Activated T-cell treated with anti-CD3 and anti-CD28 coated beads, Interleukin-2, amount 50 U/mL, for 1 hour (primary cell): ENCODE measurements around the gene OTUD7B.
"Not testable (repeated sequence)": the region's sequence is repeated elsewhere in the genome, so short reads cannot be mapped to it uniquely, and the experiment has no call there.

ENCODE experiments used
- DNase-seq: peaks from one replicate; pipeline ENCODE4 v3.0.0-alpha.2; 2020

Gene OTUD7B

DNA sequence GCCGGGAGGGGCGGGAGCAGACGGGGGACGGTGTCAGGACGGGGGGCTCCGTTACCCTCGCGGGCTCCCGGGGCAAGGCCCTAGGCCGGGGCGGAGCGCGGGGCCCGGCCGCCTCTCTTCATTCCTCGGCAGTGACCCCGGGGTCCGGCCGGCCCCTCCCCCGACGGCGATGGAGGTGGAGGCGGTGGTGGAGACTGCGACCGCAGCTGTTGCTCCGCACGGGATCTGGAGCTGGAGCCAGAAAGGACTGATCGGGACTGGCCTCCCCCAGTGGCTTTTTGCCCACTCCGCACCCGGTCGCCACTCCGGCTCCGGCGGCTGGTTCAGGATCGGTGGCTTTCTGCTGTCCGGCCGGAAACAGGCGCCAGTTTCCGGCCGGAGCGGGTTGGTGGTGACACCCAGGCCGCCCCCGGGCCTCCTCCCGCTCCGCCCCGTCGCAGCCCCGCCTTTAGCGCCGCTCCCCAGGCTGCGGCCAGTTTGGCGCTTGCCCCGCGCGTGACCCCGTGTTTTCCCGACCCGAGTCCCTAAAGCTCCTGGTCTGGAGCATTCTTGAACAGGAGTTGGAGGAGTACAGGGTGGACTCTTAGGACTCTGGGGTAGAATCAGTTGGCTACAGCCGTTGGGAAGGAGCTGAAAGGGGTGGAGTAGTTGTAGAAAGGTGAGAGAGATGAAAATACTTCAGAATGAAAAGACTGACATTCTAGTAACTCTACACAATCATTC is at the start of gene OTUD7B:
OTUD7B (minus strand) TSS at position 334 of the 723 bp plus-strand sequence. CDS start 33,216 bp downstream, outside the sequence.
- peak; percentile 77 for DNase-seq

DNA sequence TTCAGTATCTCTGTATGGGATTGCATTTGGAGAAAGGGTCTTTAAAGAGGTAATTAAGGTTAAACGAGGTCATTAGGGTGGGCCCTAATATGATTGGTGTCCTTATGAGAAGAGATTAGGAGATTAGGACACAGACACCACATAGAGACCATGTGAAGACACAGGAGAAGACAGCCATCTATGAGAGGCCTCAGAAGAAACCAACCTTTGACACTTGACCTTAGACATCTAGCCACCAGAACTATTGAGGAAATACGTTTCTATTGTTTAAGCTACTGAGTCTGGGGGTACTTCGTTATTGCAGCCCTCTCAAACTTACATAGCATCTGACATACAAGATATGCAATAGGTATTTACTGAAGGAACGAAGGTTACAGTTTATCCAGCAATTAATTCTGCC is 49.7 kb upstream of the OTUD7B start:
- DNase-seq = no peak

DNA sequence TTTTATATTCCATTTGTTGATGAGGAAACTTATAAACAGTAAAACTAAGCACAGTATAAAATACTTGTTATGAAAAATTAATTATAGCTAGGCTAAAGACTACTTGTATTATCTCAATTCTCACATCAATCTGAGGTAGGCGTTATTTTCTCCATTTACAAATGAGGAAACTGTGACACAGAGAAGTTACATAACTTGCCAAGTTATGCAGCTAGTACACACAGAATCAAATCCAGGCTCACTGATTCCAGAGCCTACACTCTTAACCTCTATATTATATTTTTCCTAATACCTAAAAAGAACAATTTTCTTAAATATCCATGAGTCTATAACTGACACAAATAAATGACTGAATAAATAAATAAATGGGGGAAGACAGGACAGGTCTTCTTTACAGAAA is 45.9 kb upstream of the OTUD7B start:
- DNase-seq = no peak

DNA sequence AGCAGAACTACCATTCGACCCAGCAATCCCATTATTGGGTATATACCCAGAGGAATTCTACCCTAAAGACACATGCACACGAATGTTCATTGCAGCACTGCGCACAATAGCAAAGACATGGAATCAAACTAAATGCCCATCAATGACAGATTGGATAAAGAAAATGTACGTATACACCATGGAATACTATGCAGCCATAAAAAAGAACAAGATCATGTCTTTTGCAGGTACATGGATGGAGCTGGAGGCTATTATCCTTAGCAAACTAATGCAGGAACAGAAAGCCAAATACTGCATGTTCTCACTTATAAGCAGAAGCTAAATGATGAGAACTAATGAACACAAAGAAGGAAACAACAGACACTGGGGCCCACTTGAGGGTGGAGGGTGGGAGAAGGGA is 45.0 kb upstream of the OTUD7B start:
- not testable (repeated sequence) for DNase-seq

DNA sequence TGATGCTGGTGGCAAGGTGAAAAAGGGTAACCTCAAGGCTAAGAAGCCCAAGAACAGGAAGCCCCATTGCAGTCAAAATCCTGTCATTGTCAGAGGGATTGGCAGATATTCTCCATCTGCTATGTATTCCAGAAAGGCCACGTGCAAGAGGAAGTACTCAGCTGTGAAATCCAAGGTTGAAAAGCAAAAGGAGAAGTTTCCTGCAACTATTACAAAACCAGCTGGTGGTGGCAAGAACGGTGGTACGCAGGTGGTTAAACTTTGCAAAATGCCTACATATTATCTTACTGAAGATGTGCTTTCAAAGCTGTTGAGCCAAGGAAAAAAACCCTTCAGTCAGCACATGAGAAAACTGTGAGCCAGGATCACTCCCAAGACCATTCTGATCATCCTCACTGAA is 43.4 kb upstream of the OTUD7B start:
- DNase-seq = no peak

DNA sequence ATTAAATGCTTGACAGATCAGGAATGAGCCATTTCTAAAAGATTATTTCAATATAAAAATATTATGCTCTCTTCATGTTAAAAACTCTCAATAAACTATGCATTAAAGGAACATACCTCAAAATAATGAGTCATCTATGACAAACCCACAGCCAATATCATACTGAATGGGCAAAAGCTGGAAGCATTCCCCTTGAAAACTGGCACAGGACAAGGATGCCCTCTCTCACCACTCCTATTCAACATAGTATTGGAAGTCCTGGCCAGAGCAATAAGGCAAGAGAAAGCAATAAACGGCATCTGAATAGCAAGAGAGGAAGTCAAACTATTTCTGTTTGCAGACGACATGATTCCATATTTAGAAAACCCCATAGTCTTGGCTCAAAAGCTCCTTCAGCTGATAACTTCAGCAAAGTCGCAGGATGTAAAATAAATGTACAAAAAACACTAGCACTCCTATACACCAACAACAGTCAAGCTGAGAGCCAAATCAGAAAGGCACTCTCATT is 41.4 kb upstream of the OTUD7B start:
- not testable (repeated sequence) for DNase-seq

DNA sequence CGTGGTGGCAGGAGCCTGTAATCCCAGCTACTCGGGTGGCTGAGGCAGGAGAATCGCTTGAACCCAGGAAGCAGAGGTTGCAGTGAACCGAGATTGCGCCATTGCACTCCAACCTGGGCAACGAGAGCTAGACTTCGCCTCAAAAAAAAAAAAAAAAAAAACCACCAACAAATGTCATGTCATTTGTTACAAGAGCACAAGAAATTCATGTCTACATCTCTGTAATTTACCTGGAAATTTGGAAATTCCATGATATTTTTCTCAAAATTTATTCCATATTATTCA is 40.5 kb upstream of the OTUD7B start:
- DNase-seq = no peak

DNA sequence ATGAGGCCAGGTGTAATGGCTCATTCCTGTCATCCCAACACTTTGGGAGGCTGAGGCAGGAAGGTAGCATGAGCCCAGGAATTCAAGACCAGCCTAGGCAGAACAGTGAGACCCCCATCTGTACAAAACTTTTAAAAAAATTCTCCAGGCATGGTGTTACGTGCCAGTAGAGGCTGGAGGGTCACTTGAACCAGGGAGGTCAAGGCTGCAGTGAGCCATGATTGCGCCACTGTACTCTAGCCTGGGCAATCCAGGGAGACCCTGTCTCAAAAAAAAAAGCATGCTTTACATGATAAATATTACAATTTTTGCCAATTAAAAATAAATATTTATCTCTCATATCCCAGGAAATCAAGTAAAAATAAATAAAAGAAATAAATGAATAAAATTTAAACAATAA is 39.4 kb upstream of the OTUD7B start:
- no peak for DNase-seq

DNA sequence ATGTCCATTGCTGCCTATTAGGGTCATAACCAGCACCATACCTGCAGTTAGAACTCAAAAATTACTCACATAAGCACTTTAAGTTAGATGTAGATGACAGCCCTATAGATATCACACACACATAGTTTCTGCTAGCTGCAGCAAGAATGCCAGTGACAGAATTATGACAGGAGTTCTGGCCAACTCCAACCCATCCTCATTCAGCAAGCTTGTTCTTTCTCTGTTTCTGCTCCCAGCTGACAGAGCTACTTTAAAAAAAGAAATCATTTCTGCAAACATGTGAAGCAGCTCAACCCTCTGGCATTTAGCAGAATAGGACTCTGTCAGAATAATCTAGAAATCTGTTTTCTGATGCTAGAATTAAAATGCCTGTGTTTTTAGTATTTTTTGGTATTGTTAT is 23.8 kb upstream of the OTUD7B start:
- no peak for DNase-seq

DNA sequence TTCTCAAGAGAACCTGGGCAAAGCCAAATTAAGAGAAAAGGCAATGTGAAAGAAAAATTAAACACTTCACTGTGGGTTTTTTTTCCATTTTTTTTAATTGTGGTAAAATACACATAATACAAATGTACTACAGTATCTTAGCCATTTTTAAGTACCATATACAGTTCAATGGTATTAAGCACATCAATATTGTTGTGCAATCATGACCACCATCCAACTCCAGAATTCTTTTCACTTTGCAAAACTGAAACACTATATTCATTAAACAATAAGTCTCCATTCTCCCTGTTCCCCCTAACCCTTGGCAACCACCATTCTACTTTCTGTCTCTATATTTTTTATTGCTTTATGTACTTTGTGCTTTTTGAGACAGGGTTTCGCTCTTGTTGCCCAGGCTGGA is 17.8 kb upstream of the OTUD7B start:
- no peak for DNase-seq

DNA sequence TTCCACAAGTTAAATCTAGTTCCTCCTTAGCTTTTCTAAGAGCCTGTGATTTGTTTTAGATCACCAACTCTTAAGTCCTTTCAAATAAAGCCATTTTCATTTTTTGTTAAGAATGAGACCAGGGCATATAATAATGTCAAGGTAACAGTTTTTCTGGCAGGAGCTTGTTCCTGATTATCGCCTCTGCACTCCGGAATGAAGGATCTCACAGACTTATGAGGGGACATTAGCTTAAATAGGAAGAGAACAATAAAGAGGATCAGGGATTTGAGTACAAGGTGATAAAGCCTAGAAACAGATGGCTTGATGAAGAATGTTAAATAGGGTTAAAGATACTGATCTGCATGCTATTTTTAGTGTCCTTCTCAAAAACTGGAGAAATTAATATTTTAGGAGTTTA is 13.6 kb upstream of the OTUD7B start:
- no peak for DNase-seq

DNA sequence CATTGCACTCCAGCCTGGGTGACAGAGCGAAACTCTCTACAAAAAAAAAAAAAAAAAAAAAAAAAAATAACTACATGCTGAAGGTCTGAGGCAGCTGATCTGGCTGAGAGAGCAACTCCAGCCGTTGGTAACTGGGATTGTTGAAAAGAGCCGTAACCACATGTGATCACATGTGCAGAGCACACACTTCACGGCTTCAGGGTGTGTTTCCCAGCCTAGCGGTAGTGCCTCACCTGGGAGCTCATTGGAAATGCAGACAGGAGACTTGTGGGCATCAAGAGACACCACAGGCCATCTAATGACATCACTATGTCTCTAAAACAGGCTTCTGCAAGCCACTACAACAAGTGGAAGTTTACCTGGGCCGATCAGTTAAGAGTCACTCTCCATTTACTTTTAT is 11.8 kb upstream of the OTUD7B start:
- no peak for DNase-seq

DNA sequence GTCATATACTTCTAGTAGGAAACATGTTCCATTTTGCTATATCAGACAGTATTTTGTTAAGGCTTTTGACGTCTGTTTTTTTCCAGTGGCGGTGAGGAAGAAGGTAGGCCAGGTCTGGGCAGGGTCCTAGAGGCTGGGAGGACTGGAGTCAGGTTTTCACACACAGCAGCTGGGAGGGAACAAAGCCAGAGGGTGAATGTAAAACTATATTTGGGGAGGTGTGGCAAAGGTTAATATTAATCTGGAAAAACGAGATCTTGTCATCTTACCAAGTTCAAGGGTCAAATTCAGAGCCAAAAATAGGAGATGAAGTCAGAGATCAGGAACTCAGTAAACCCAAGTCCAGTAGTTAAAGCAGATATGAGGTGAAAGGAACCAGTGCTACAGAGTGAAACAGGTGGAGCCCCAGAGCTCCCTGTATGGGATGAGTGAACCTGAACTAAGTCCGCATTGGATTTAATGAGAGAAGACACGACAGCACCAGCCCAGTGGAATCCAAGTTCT is 10.7 kb upstream of the OTUD7B start:
- no peak for DNase-seq

DNA sequence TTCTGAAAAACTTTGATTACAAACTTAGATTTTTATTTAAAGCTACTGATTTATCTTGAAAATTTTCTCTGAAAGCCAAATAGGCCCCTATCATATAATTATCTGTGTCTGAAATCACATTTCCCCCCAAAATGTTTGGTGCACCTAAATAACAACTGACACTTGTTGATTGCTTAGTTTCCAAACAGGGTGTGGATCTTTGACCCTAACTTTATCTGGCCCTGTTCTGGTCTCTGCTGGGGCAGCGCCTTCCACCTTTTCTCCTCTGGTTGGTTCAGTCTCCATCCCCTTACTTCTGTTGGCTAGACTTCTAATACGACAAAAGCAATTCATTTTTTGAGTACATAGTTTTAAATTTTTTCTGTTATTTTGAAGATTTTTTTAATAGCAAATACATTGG is 10.2 kb upstream of the OTUD7B start:
- DNase-seq = no peak

DNA sequence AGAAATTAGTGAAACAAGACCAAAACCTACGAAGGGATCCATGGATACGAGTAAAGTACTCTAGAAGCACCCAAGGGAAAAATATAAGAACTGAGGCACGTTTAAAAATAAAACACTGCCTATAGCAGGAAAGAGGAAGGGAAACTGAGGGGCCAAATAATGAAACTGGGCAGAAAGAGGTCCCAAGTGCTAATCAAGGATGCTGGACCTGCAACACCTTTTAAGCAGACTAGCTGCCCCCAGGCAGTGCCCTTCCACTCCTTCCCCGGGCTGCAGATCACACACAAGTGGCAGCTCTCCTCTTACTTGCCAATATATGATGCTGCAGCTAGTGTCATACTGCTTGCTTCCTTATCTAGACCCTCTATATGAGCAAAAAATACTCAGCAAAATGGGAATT is 7.6 kb upstream of the OTUD7B start:
- no peak for DNase-seq

DNA sequence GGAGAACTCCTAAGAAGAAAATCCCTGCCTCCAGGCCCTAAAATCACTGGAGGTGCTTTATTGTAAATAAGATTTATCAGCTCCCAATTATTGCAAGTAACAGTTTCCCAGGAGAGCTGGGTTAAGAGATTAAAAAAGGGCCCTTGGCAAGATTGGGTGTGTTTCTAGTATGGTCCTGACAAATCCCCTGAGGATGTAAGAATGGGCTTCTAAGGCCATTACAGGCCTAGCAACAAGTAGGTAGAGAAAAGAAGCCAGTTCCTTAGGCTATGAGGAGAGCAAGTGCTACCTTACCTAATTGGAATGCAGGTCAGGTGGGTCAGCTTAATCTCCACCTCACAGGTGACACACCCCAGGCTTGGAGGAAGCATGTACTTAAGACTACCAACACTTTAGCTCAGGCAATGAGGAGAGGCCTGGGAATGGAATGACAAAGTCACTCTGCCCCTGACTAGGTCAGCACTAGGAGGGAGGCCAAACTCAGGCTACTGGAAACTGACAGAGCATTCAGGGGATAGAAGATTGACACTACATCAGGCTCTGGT is 6.8 kb upstream of the OTUD7B start:
- DNase-seq = no peak

DNA sequence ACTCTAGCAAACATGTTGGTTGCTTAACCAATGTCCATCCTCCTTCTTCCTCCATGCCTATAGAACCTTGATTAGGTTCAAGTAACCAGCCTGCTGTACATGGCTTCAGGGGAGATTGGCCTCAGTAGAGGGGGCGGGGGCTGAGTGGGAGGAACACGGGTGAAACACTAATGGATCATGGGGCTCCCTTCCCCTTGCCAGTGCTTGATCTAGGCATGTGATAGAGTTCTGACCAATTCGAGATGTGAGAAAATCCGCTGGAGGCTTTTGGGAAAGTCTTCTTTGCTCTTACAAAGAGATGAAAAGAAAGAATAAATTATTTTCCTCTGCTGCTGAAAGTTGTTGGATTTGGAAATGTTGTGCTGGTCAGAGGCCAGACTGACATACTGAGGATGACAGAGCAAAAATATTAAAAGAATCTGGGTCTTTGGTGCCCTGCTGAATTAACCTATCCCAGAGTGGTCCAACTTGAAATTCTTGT is 5.2 kb upstream of the OTUD7B start:
- DNase-seq = no peak

DNA sequence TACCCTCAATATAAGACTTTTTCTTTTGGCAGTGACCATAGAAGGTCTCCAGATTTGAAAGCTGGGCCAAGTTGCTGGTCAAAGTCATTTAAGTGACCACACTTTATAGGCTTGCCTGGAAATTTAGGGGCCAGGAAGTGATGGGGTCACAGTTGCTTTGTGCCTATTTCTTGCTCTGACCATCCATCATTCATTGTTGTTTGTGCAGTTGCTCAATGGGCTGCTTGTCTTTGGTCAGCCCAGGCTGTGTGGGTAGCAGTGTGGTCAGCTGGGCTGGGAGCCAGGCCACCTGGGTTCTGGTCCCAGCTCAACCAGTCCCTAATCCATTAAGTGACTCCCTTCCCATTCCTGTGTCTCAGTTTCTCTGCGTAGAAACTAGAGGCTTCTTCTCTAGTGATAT is 2.1 kb upstream of the OTUD7B start:
- no peak for DNase-seq

DNA sequence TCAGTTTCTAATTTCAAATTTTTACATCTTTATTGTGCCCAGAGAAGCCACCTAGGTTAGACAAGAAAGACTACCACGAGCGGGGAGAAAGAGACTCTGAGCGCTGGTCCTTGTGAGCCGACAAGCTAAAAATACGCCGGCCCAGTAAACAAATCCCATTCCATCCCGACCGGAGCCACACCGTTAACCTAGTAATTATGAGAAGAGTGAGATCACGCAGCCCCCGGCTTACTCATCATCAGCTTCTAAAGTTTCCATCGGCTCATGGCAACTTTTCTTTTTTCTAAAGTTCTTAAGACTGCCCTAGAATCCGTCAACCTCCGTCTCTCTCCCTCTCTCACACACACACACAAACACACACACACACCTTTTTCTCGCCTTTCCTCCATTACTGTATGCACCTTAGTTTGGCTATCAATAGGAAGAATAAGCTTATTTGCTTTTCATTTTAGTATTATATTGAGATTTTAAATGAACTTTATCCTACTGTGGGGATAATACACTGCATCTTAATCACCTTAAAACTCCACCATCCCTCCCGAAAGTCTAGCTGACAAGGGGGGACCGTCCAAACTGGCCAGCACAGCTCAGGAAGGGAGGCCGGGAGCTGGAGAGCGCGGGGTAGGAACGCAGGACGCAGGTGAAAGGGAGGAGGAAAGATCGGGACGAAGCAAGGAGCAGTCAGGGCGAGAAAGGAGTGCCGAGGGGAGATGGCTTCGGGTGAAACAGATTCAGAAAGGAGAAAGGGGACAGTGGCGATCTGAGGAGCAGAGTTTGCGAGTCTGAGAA is 728 bp downstream of the OTUD7B start:
- DNase-seq = peak; percentile 48

DNA sequence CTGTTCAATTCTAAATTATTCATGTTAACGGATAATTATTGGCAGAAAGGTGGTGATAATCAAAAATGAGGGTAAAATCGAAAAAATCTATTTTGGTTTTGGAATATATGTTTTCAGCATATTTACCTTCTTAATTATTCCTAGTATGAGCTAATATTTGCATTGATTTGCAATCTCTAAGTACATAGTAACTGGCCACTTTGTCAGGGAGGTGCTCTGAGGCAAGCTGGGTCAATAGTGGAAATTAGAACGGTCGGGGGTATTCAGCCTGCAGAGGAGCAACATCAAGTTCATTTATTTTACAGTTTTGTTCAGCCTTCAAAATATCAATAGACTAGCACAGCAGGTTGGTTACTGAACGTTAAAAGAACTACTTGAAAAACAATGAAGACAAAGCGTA is 1.8 kb downstream of the OTUD7B start:
- no peak for DNase-seq

DNA sequence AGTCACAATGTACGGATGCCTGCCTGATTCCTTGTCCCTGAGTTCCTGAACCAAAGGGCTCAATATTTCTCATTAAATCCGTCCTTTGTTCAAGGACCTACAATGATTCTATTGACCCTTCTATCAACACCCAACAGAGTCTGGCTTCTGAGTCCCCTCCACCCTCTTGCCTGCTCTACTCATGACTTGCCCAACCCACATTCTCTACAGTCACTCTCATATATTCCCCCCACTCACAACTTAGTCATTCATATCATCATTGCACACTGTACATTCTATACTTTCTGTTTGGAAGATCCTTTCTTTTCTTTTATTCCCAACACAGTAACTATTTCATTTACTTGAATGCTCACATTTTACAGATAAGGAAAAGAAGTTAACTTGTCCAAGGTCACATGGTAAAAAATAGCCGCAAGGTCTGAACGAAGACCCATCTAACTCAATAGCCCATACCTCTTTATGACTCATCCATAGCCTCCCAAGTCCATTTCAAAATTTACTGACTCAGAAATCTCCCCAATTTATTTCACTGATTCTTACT is 3.6 kb downstream of the OTUD7B start:
- DNase-seq = no peak

DNA sequence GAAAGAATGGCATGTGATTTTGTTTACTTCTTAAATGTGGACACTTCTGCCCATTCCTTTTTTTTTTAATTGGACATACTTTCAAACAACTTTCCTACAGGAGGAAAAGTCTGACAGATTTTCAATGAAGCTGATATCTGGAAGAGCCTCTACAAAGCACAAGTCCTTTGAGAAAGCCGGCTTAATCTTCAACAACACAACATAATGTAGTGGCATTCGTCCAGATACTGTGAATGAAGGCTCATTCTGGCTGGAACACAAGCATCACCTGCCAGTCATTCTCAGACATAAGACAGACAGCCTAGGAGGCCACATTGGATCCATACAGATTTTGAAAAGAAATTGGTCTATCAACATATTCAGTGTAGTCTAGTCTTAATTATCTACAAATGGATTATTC is 4.9 kb downstream of the OTUD7B start:
- no peak for DNase-seq

DNA sequence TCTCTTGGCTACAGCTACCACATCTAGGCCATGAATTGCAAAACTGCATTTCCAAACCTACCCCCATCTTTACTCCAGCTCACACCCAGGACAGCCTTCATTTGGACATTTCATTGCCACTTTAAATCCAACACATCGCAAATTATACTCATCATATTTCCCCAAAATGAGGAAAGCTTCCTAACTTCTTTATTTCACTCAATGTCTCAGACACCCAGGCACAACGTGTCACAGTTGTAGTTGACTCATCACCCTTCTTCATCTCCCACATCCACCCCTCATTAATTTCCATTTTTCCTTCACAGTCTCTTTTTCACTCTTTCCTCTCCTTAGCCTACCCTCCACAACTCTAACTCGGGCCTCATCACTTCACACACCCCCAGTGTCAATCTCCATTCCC is 6.7 kb downstream of the OTUD7B start:
- DNase-seq = no peak

DNA sequence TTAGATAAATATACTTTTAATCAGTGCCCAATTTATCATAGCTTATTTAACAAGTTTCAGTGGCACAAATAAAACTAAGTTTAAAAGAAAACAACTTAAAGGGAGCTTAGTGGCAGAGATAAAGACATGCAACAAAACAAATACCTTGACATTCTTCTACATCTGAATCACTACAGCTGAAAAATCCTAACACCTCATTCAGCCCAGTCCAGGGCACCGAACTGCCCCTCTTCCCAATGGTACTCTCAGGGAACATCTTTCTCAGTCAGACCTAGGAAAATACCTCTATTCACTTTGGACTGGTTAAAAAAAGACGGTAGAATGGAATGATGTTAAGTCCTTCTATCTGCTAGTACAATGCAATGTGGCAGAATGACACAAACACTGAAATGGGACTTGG is 8.3 kb downstream of the OTUD7B start:
- DNase-seq = no peak
